Lung microvascular endothelial cell (primary cell): ENCODE results near the gene DEUP1. TPM values are rescaled to one million over a fixed set of nuclear protein-coding genes. Genes with fewer than 3 reads are reported as not detected.
"Not testable (repeated sequence)": the region's sequence is repeated elsewhere in the genome, so short reads cannot be mapped to it uniquely, and the experiment has no call there.

Experiments
- DNase-seq, 2 donors: peaks; one replicate each; pipeline versions ENCODE4 v3.0.0 to v3.0.0-alpha.2; 2010; ENCODE audit warnings: low read depth in 2 of 2
- total RNA-seq: library from RNA; depleted of rRNA; stranded (reverse); fragments of >200 nt; gene quantifications from 2 replicates; pipeline ENCODE4 v1.2.1, GENCODE V29; 2014

The DEUP1 gene
- total RNA-seq, 1 donor from 2014 or later, result not detected

- DNase-seq, result no peak
Observed at GRCh38 chr11:93359396-93359795, 28.9 kb downstream of the DEUP1 start.

- DNase-seq, result no peak
Observed at GRCh38 chr11:93361435-93361834, 30.9 kb downstream of the DEUP1 start.

- DNase-seq, result no peak
Observed at GRCh38 chr11:93368022-93368421, 37.5 kb downstream of the DEUP1 start.

- no peak for DNase-seq
Observed at GRCh38 chr11:93370260-93370659, 39.7 kb downstream of the DEUP1 start.

GRCh38 chr11:93389737-93390136, 59.2 kb downstream of the DEUP1 start:
- no peak for DNase-seq

GRCh38 chr11:93392867-93393266, 62.3 kb downstream of the DEUP1 start:
- no peak for DNase-seq

- no peak for DNase-seq
Observed at GRCh38 chr11:93393386-93393785, 62.8 kb downstream of the DEUP1 start.

- DNase-seq, result no peak
Observed at GRCh38 chr11:93394488-93394887, 63.9 kb downstream of the DEUP1 start.

- no peak for DNase-seq
Observed at GRCh38 chr11:93396316-93396715, 65.8 kb downstream of the DEUP1 start.

- DNase-seq, result no peak
Observed at GRCh38 chr11:93403930-93404329, 73.4 kb downstream of the DEUP1 start.

- no peak for DNase-seq
Observed at GRCh38 chr11:93407777-93408401, 77.3 kb downstream of the DEUP1 start.

GRCh38 chr11:93410441-93410840, 79.9 kb downstream of the DEUP1 start:
- no peak for DNase-seq

GRCh38 chr11:93411705-93412104, 81.2 kb downstream of the DEUP1 start:
- no peak for DNase-seq

GRCh38 chr11:93432247-93432646, 101.7 kb downstream of the DEUP1 start:
- DNase-seq, result no peak

GRCh38 chr11:93443232-93443631, 112.7 kb downstream of the DEUP1 start:
- DNase-seq, result not testable (repeated sequence)

GRCh38 chr11:93444617-93445073, 114.1 kb downstream of the DEUP1 start:
- DNase-seq, result no peak

GRCh38 chr11:93458286-93458685, 127.7 kb downstream of the DEUP1 start:
- DNase-seq, result no peak

- DNase-seq, result not testable (repeated sequence)
Observed at GRCh38 chr11:93463666-93464065, 133.1 kb downstream of the DEUP1 start.

- no peak for DNase-seq
Observed at GRCh38 chr11:93464927-93465540, 134.5 kb downstream of the DEUP1 start.

- DNase-seq, result no peak
Observed at GRCh38 chr11:93467054-93467453, 136.5 kb downstream of the DEUP1 start.

- no peak for DNase-seq
Observed at GRCh38 chr11:93468290-93468689, 137.7 kb downstream of the DEUP1 start.

- DNase-seq, result no peak
Observed at GRCh38 chr11:93474123-93474522, 143.6 kb downstream of the DEUP1 start.

- no peak for DNase-seq
Observed at GRCh38 chr11:93476796-93477195, 146.3 kb downstream of the DEUP1 start.
